ENCODE measurements around the gene NFIB. TPM values are rescaled to one million over a fixed set of nuclear protein-coding genes. Genes with fewer than 3 reads are reported as not detected.

Gene NFIB
- total and polyA plus RNA-seq, 8 donors, result 6.7 to 624 (median 71.4) TPM

- H3K9me3 ChIP-seq, result no peaks in the 10 kb centered on the region
- 16 to 27% (median 24%) methylated on average over 6 of the region's 6 CpGs for WGBS, 5 donors
- H3K4me1 ChIP-seq, result peaks cover 13 to 86% (median 47%) of the 10 kb centered on the region in 4 donors
- H3K27ac ChIP-seq, result peak overlapping the region; percentile 26 to 73 (median 56)
- H3K27me3 ChIP-seq, result no peaks in the 10 kb centered on the region
- intact Hi-C loops (cut with DNase I; ENCODE audit: low total_unique reads), result loop anchor here (10.0 kb wide), 1 partner anchor 46 kb away; no protein-coding TSS in a partner anchor
- H3K4me3 ChIP-seq, result no peak overlapping the region
- no peaks in the 10 kb centered on the region for H3K36me3 ChIP-seq
- peak in 1 of 3 donors; percentile 47 for TF ChIP-seq POLR2AphosphoS5 (IDR thresholded peaks at IDR 0.05)
- TF ChIP-seq POLR2A (IDR thresholded peaks at IDR 0.05), result no peak
- DNase-seq, result peak; percentile 60 to 64
These were observed 115.0 kb downstream of the NFIB start for GRCh38 chr9:14198841-14199455.

GRCh38 chr9:14198047-14198840, 115.7 kb downstream of the NFIB start:
- 75 to 85% (median 76%) methylated on average over 11 of the region's 11 CpGs for WGBS, 5 donors
- Histone ChIP-seq H3K36me3 (no peaks in the 10 kb centered on the region), H3K27ac (peak overlapping the region in 3 of 5 donors; percentile 56 to 73 (median 57)), H3K4me3 (no peak overlapping the region), H3K9me3 (no peaks in the 10 kb centered on the region), H3K4me1 (peaks cover 13 to 85% (median 41%) of the 10 kb centered on the region in 4 donors), H3K27me3 (no peaks in the 10 kb centered on the region)
- no peak for DNase-seq
- intact Hi-C loops (cut with DNase I; ENCODE audit: low total_unique reads), result loop anchor here (10.0 kb wide), 1 partner anchor 47 kb away; no protein-coding TSS in a partner anchor
- TF ChIP-seq EP300 (IDR thresholded peaks at IDR 0.05) (no peak), CTCF (IDR thresholded peaks at IDR 0.05) (no peak), POLR2A (IDR thresholded peaks at IDR 0.05) (no peak), POLR2AphosphoS5 (IDR thresholded peaks at IDR 0.05) (no peak)

GRCh38 chr9:14197325-14197858, 116.5 kb downstream of the NFIB start:
- Histone ChIP-seq H3K27me3 (no peaks in the 10 kb centered on the region), H3K4me1 (peaks cover 8 to 76% (median 33%) of the 10 kb centered on the region in 4 donors), H3K36me3 (no peaks in the 10 kb centered on the region), H3K9me3 (no peaks in the 10 kb centered on the region), H3K27ac (peak overlapping the region in 2 of 5 donors; percentile 57 to 73), H3K4me3 (no peak overlapping the region)
- intact Hi-C loops (cut with DNase I; ENCODE audit: low total_unique reads), result loop anchor here (10.0 kb wide), 1 partner anchor 47 kb away; no protein-coding TSS in a partner anchor
- no peak for TF ChIP-seq POLR2AphosphoS5 (IDR thresholded peaks at IDR 0.05)
- no peak for TF ChIP-seq CTCF (IDR thresholded peaks at IDR 0.05)
- TF ChIP-seq EP300 (IDR thresholded peaks at IDR 0.05), result no peak
- no peak for TF ChIP-seq POLR2A (IDR thresholded peaks at IDR 0.05)
- 84 to 96% (median 91%) methylated on average over 4 of the region's 4 CpGs for WGBS, 5 donors
- no peak for DNase-seq

GRCh38 chr9:14193328-14193990, 120.5 kb downstream of the NFIB start:
- intact Hi-C loops (cut with DNase I; ENCODE audit: low total_unique reads), result loop anchor here (10.0 kb wide), 1 partner anchor 51 kb away; no protein-coding TSS in a partner anchor
- peak in 1 of 2 donors; percentile 68 for DNase-seq
- TF ChIP-seq EP300 (IDR thresholded peaks at IDR 0.05) (no peak), CTCF (IDR thresholded peaks at IDR 0.05) (no peak), POLR2AphosphoS5 (IDR thresholded peaks at IDR 0.05) (no peak), POLR2A (IDR thresholded peaks at IDR 0.05) (no peak)
- no peak overlapping the region for H3K4me3 ChIP-seq
- H3K9me3 ChIP-seq, result no peaks in the 10 kb centered on the region
- H3K4me1 ChIP-seq, result peaks cover 0 to 65% (median 9%) of the 10 kb centered on the region in 4 donors
- no peaks in the 10 kb centered on the region for H3K36me3 ChIP-seq
- H3K27ac ChIP-seq, result no peak overlapping the region
- H3K27me3 ChIP-seq, result no peaks in the 10 kb centered on the region
- 68 to 79% (median 74%) methylated on average over 7 of the region's 7 CpGs for WGBS, 5 donors

Data from stomach (tissue), 9 donors.